HepG2 (cell line): Measurements from ENCODE around the gene SYNPR. TPM values are rescaled to one million over a fixed set of nuclear protein-coding genes. Genes with fewer than 3 reads are reported as not detected.

Source experiments
- ATAC-seq: fragments of 200-7000 bp; cut with Tn5 transposase; 3 replicates; pipeline ENCODE4 v1.9.1; 2020; ENCODE audit warnings: mild to moderate bottlenecking, moderate library complexity
- BruUV-seq: library from RNA; stranded (reverse); fragments of 400-500 nt; replicated peaks from 2 replicates; lab custom pipeline; 2021; lab: Mats Ljungman, UMichigan
- CTCF ChIA-PET: fragments of 300-600 bp; formaldehyde crosslinking; extraction: SDS; loops from one replicate; lab custom pipeline; 2021; ENCODE audit warnings: low total read pairs, inconsistent platforms, low intra/inter-chr PET ratio; lab: Yijun Ruan, JAX
- POLR2A ChIA-PET: fragments of 350-600 bp; sonication (Branson Sonifier 250); formaldehyde crosslinking; loops from one replicate; lab custom pipeline; 2020; ENCODE audit warnings: antibody characterized with exemption, inconsistent platforms; lab: Yijun Ruan, JAX
- DNase-seq: peaks from one replicate; pipeline ENCODE4 v3.0.0-alpha.2; 2015; ENCODE audit warnings: low spot score
- FAIRE-seq: peaks from 3 replicates; lab custom pipeline; 2011; peaks lifted over from hg19 to GRCh38; lab: Jason Lieb, UNC
- H2AFZ ChIP-seq: one replicate; pipeline ENCODE4 v1.6.1; 2011; ENCODE audit warnings: low read length, inconsistent platforms
- H3K27ac ChIP-seq: fragments of 300-600 bp; 3 replicates; pipeline ENCODE4 v1.8.0; 2011; ENCODE audit warnings: mixed run types, mild to moderate bottlenecking, mixed read lengths, low read length, inconsistent platforms; ENCODE audit not compliant: insufficient read depth; ENCODE audit errors: extremely low read length
- H3K27me3 ChIP-seq, 2 experiments: fragments of 200-600 bp in 1 of 2; 2 replicates in 1 of 2; 3 replicates in 1 of 2; pipeline versions ENCODE4 v1.6.0 to v1.8.0; 2011; ENCODE audit warnings: low read length in 2 of 2, mild to moderate bottlenecking in 2 of 2, moderate library complexity in 2 of 2, inconsistent platforms in 1 of 2; ENCODE audit not compliant: insufficient read depth in 2 of 2, control insufficient read depth in 1 of 2
- H3K36me3 ChIP-seq, 2 experiments: fragments of 200-600 bp in 1 of 2; replicated peaks in 1 of 2; 2 replicates in 1 of 2; 3 replicates in 1 of 2; pipeline versions ENCODE4 v1.5.1 to v1.8.0; 2011; ENCODE audit warnings: low read length in 2 of 2, inconsistent platforms in 1 of 2; ENCODE audit not compliant: insufficient read depth in 2 of 2, control insufficient read depth in 1 of 2
- H3K4me1 ChIP-seq: 2 replicates; pipeline ENCODE4 v1.5.1; 2012; ENCODE audit warnings: low read length, inconsistent platforms; ENCODE audit not compliant: insufficient read depth
- H3K4me2 ChIP-seq: 2 replicates; pipeline ENCODE4 v1.6.0; 2011; ENCODE audit warnings: low read depth, low read length, inconsistent platforms
- H3K4me3 ChIP-seq, 3 experiments: fragments of 200-600 bp in 1 of 3; sonication (generic), shearing (Covaris generic) in 1 of 3; replicated peaks in 1 of 3; 2 replicates each; pipeline ENCODE4 v1.5.1; 2011 to 2016; ENCODE audit warnings: low read length in 3 of 3, inconsistent platforms in 2 of 3, low read depth in 2 of 3, mild to moderate bottlenecking in 2 of 3, control low read depth in 1 of 3, mixed read lengths in 1 of 3; ENCODE audit not compliant: insufficient read depth in 1 of 3
- H3K79me2 ChIP-seq: one replicate; pipeline ENCODE4 v1.6.1; 2011; ENCODE audit warnings: low read length, inconsistent platforms; ENCODE audit not compliant: insufficient read depth
- H3K9ac ChIP-seq: 2 replicates; pipeline ENCODE4 v1.6.0; 2011; ENCODE audit warnings: mild to moderate bottlenecking, low read depth, low read length, inconsistent platforms; ENCODE audit not compliant: insufficient read depth
- H3K9me3 ChIP-seq: 2 replicates; pipeline ENCODE4 v1.5.1; 2012; ENCODE audit warnings: mild to moderate bottlenecking, low read length
- H4K20me1 ChIP-seq: 2 replicates; pipeline ENCODE4 v1.6.0; 2011; ENCODE audit warnings: inconsistent platforms, mild to moderate bottlenecking, low read length, moderate library complexity; ENCODE audit not compliant: insufficient read depth
- CTCF ChIP-seq: sonication (generic); formaldehyde crosslinking; IDR thresholded peaks from 2 replicates; pipeline ENCODE4 v1.5.0; 2020; ENCODE audit warnings: mild to moderate bottlenecking, missing genetic modification reagents, moderate library complexity
- DRAP1 ChIP-seq: IDR thresholded peaks from 2 replicates; pipeline ENCODE4 v1.6.1; 2016; ENCODE audit warnings: missing genetic modification reagents, missing compliant biosample characterization
- POLR2AphosphoS2 ChIP-seq: IDR thresholded peaks from 2 replicates; pipeline ENCODE4 v1.6.1; 2011; ENCODE audit warnings: low read depth, low read length, improper control_type of control experiment
- RBM22 ChIP-seq: fragments of 200-400 bp; formaldehyde crosslinking; optimal IDR thresholded peaks from 2 replicates; pipeline ENCODE3; 2017; ENCODE audit warnings: mild to moderate bottlenecking, low read length, moderate library complexity
- SMC3 ChIP-seq: IDR thresholded peaks from 2 replicates; pipeline ENCODE4 v1.6.1; 2011; ENCODE audit warnings: low read length, improper control_type of control experiment
- STAG1 ChIP-seq: sonication (generic); formaldehyde crosslinking; IDR thresholded peaks from 2 replicates; pipeline ENCODE4 v1.4.0; 2020; ENCODE audit warnings: missing genetic modification reagents
- ZNF674 ChIP-seq: sonication (generic); formaldehyde crosslinking; IDR thresholded peaks from 2 replicates; pipeline ENCODE4 v1.5.0; 2020; ENCODE audit warnings: low read depth, mild to moderate bottlenecking, missing genetic modification reagents
- WGBS: methylation state at CpG from one replicate; pipeline ENCODE4 v1.1.6; 2017; ENCODE audit warnings: low lambda C conversion rate; 5-methylcytosine and 5-hydroxymethylcytosine counted together
- in situ Hi-C: cut with HindIII; loops from 2 replicates; pipeline ENCODE4 v1.10.0; 2017; ENCODE audit warnings: low pct_unique_long_range_greater_than_20kb; ENCODE audit not compliant: extremely low pct_ligation_motif_present
- intact Hi-C: fragments of 100-400 bp; cut with micrococcal nuclease; formaldehyde crosslinking; loops from one replicate; pipeline ENCODE4 v1.10.0; 2022; ENCODE audit not compliant: unreplicated experiment
- polyA plus RNA-seq, 8 experiments: library from polyadenylated mRNA; depleted of rRNA in 3 of 8; stranded (reverse) in 7 of 8; unstranded in 1 of 8; fragments of >200 nt; fragmentation: Illumina TruSeq in 4 of 8; extraction: Trizol in 4 of 8; gene quantifications; 2 replicates each; pipeline versions ENCODE4 v1.2.1 to v1.2.3, GENCODE V29; 2011 to 2016; ENCODE audit warnings: low read depth in 4 of 8, missing spikeins in 1 of 8, mixed read lengths in 1 of 8; ENCODE audit not compliant: insufficient read depth in 1 of 8
- total RNA-seq, 5 experiments: library from RNA; depleted of rRNA; stranded (reverse); fragments of >200 nt; fragmentation: Illumina TruSeq; extraction: Trizol; gene quantifications; 2 replicates each; pipeline ENCODE4 v1.2.3, GENCODE V29; 2016; ENCODE audit warnings: low read depth in 1 of 5

SYNPR gene
- total and polyA plus RNA-seq, 2 of the 13 experiments (the other 11 are each of a cell fraction or from before 2014, with no cell fraction given): 0.04 TPM; not detected in 1

GRCh38 chr3:63351159-63352007, 73.3 kb downstream of the SYNPR start:
- peak; percentile 51 for DNase-seq
- FAIRE-seq: peak; percentile 90
- peak; percentile 82 for TF ChIP-seq STAG1
- peak; percentile 61 for TF ChIP-seq SMC3
- no peak for TF ChIP-seq POLR2AphosphoS2
- no peak for TF ChIP-seq DRAP1 (CRISPR knock-in tag)
- TF ChIP-seq RBM22: no peak
- TF ChIP-seq ZNF674 (CRISPR knock-in tag): no peak
- TF ChIP-seq CTCF (CRISPR knock-in tag): peak; percentile 79
- Histone ChIP-seq H3K36me3 (no peaks in the 10 kb centered on the region), H2AFZ (no peak overlapping the region), H3K4me1 (no peaks in the 10 kb centered on the region), H3K27ac (no peak overlapping the region), H4K20me1 (no peaks in the 10 kb centered on the region), H3K4me2 (no peak overlapping the region), H3K9ac (no peak overlapping the region), H3K79me2 (no peaks in the 10 kb centered on the region), H3K9me3 (no peaks in the 10 kb centered on the region), H3K4me3 (no peak overlapping the region), H3K27me3 (peaks cover 1 to 3% of the 10 kb centered on the region in 2 experiments; a peak in 1 of 5 replicates)
- ChIA-PET CTCF (interaction anchor here (1.7 kb wide), 1 partner anchor 467 kb away, joined by 19 read pairs; the partner anchor contains the start of gene C3orf49), POLR2A (no interaction called here)
- peak; percentile 84 for ATAC-seq
- intact Hi-C loops: loop anchor here (10.0 kb wide), 1 partner anchor 313 kb away; no protein-coding TSS in a partner anchor
- WGBS: 11% methylated on average over 9 of the region's 9 CpGs
- BruUV-seq: no TSS peak
- in situ Hi-C loops: loop anchor here (5.0 kb wide), 1 partner anchor 466 kb away; the partner anchor contains the start of gene C3orf49
